Smooth muscle cell (in vitro differentiated cells): ENCODE results near the gene CELF4. TPM values are rescaled to one million over a fixed set of nuclear protein-coding genes. Genes with fewer than 3 reads are reported as not detected.

Experiments
- DNase-seq: peaks from one replicate; lab custom pipeline; 2025; ENCODE audit not compliant: unreplicated experiment; lab: John Stamatoyannopoulos, UW
- H2AFZ ChIP-seq: fragments of 200-600 bp; sonication (generic); 2 replicates; pipeline ENCODE4 v1.6.0; 2016; ENCODE audit warnings: antibody characterized with exemption, low read depth, mild to moderate bottlenecking
- H3F3A ChIP-seq: fragments of 200-600 bp; sonication (generic); 2 replicates; pipeline ENCODE4 v1.6.0; 2017; ENCODE audit warnings: antibody characterized with exemption, low read depth
- H3K27ac ChIP-seq: fragments of 200-600 bp; sonication (generic); 2 replicates; pipeline ENCODE4 v1.5.1; 2016; ENCODE audit warnings: low read depth, mild to moderate bottlenecking
- H3K27me3 ChIP-seq: fragments of 200-600 bp; sonication (generic); 2 replicates; pipeline ENCODE4 v1.6.1; 2016; ENCODE audit warnings: low read depth, mild to moderate bottlenecking
- H3K36me3 ChIP-seq: fragments of 200-600 bp; sonication (generic); 2 replicates; pipeline ENCODE4 v1.5.1; 2016; ENCODE audit warnings: low read depth
- H3K4me1 ChIP-seq: fragments of 200-600 bp; sonication (generic); 2 replicates; pipeline ENCODE4 v1.5.1; 2016; ENCODE audit warnings: low read depth
- H3K4me2 ChIP-seq: fragments of 200-600 bp; sonication (generic); 2 replicates; pipeline ENCODE4 v1.6.0; 2016; ENCODE audit warnings: mild to moderate bottlenecking
- H3K4me3 ChIP-seq: fragments of 200-600 bp; sonication (generic); 2 replicates; pipeline ENCODE4 v1.5.1; 2016; ENCODE audit warnings: mild to moderate bottlenecking
- H3K79me2 ChIP-seq: fragments of 200-600 bp; sonication (generic); 2 replicates; pipeline ENCODE4 v1.6.0; 2016; ENCODE audit warnings: low read depth, mild to moderate bottlenecking
- H3K9ac ChIP-seq: fragments of 200-600 bp; sonication (generic); 2 replicates; pipeline ENCODE4 v1.6.0; 2016; ENCODE audit warnings: low read depth
- H3K9me3 ChIP-seq: fragments of 200-600 bp; sonication (generic); replicated peaks from 2 replicates; pipeline ENCODE4 v1.5.1; 2016; ENCODE audit warnings: low read depth
- H4K20me1 ChIP-seq: fragments of 200-600 bp; sonication (generic); 2 replicates; pipeline ENCODE4 v1.6.0; 2016; ENCODE audit warnings: low read depth
- CTCF ChIP-seq: fragments of 200-600 bp; sonication (generic); IDR thresholded peaks from 2 replicates; pipeline ENCODE4 v1.5.1; 2017; ENCODE audit warnings: borderline replicate concordance, mild to moderate bottlenecking, antibody characterized with exemption; ENCODE audit not compliant: insufficient read depth, poor library complexity, severe bottlenecking
- WGBS: methylation state at CpG from one replicate; pipeline ENCODE4 v1.1.7; 2016; ENCODE audit warnings: low lambda C conversion rate; 5-methylcytosine and 5-hydroxymethylcytosine counted together
- polyA plus RNA-seq: library from polyadenylated mRNA; unstranded; fragments of >200 nt; fragmentation: Nextera tagmentation; extraction: Ambion mirVana; gene quantifications from 2 replicates; pipeline ENCODE4 v1.2.1, GENCODE V29; 2016
- total RNA-seq: library from RNA; depleted of rRNA; stranded (reverse); fragments of >200 nt; gene quantifications from 2 replicates; pipeline ENCODE4 v1.2.3, GENCODE V29; 2014

CELF4 gene
- total and polyA plus RNA-seq, 2 experiments from 2014 or later, result 0.40 TPM; not detected in 1

- Histone ChIP-seq H4K20me1 (no peaks in the 10 kb centered on the region), H3F3A (no peaks in the 10 kb centered on the region), H3K9me3 (no peaks in the 10 kb centered on the region), H3K27ac (no peak overlapping the region), H3K79me2 (no peaks in the 10 kb centered on the region), H3K36me3 (no peaks in the 10 kb centered on the region), H3K4me3 (no peak overlapping the region), H3K4me2 (no peak overlapping the region), H3K9ac (no peak overlapping the region), H3K4me1 (no peaks in the 10 kb centered on the region), H2AFZ (no peak overlapping the region), H3K27me3 (peaks cover 49% of the 10 kb centered on the region)
- TF ChIP-seq CTCF, result no peak
- DNase-seq, result no peak
Measured at GRCh38 chr18:37380546-37381110, 185.0 kb downstream of the CELF4 start.

- peaks cover 61% of the 10 kb centered on the region for H3K27me3 ChIP-seq
- H3F3A ChIP-seq, result no peaks in the 10 kb centered on the region
- H3K4me1 ChIP-seq, result no peaks in the 10 kb centered on the region
- no peak overlapping the region for H2AFZ ChIP-seq
- no peak overlapping the region for H3K4me3 ChIP-seq
- H3K27ac ChIP-seq, result no peak overlapping the region
- no peaks in the 10 kb centered on the region for H3K36me3 ChIP-seq
- H3K4me2 ChIP-seq, result no peak overlapping the region
- no peak for TF ChIP-seq CTCF
- WGBS, result 79% methylated on average over 11 of the region's 11 CpGs
- DNase-seq, result no peak
- no peaks in the 10 kb centered on the region for H3K79me2 ChIP-seq
- no peaks in the 10 kb centered on the region for H4K20me1 ChIP-seq
- no peaks in the 10 kb centered on the region for H3K9me3 ChIP-seq
- no peak overlapping the region for H3K9ac ChIP-seq
Measured at GRCh38 chr18:37378336-37379010, 187.1 kb downstream of the CELF4 start.

GRCh38 chr18:37375181-37375580 is 190.4 kb downstream of the CELF4 start:
- no peak for TF ChIP-seq CTCF
- no peaks in the 10 kb centered on the region for H3F3A ChIP-seq
- DNase-seq, result no peak
- H3K4me3 ChIP-seq, result no peak overlapping the region
- no peaks in the 10 kb centered on the region for H3K4me1 ChIP-seq
- H3K36me3 ChIP-seq, result no peaks in the 10 kb centered on the region
- no peaks in the 10 kb centered on the region for H3K9me3 ChIP-seq
- H2AFZ ChIP-seq, result no peak overlapping the region
- peaks cover 78% of the 10 kb centered on the region for H3K27me3 ChIP-seq
- H4K20me1 ChIP-seq, result no peaks in the 10 kb centered on the region
- no peak overlapping the region for H3K27ac ChIP-seq
- 95% methylated on average over 7 of the region's 7 CpGs for WGBS
- no peak overlapping the region for H3K9ac ChIP-seq
- H3K4me2 ChIP-seq, result no peak overlapping the region
- H3K79me2 ChIP-seq, result no peaks in the 10 kb centered on the region
